DND-41 (cell line): Measurements from ENCODE around the gene GJB4.

Experiments used
- EZH2 ChIP-seq: IDR thresholded peaks from 3 replicates; pipeline ENCODE4 v1.6.1; 2012; ENCODE audit warnings: borderline replicate concordance, low read depth, mild to moderate bottlenecking, moderate library complexity, low read length, inconsistent platforms; ENCODE audit not compliant: severe bottlenecking
- TF ChIP-seq, protein P1 (sequence below): IDR thresholded peaks from 2 replicates; pipeline ENCODE4 v1.5.1; 2012; ENCODE audit warnings: borderline replicate concordance, low read length, moderate library complexity, mild to moderate bottlenecking; ENCODE audit not compliant: poor library complexity, severe bottlenecking; ENCODE audit errors: extremely low read depth

- TF ChIP-seq, protein P1, sequence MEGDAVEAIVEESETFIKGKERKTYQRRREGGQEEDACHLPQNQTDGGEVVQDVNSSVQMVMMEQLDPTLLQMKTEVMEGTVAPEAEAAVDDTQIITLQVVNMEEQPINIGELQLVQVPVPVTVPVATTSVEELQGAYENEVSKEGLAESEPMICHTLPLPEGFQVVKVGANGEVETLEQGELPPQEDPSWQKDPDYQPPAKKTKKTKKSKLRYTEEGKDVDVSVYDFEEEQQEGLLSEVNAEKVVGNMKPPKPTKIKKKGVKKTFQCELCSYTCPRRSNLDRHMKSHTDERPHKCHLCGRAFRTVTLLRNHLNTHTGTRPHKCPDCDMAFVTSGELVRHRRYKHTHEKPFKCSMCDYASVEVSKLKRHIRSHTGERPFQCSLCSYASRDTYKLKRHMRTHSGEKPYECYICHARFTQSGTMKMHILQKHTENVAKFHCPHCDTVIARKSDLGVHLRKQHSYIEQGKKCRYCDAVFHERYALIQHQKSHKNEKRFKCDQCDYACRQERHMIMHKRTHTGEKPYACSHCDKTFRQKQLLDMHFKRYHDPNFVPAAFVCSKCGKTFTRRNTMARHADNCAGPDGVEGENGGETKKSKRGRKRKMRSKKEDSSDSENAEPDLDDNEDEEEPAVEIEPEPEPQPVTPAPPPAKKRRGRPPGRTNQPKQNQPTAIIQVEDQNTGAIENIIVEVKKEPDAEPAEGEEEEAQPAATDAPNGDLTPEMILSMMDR, result no peak
- no peak for TF ChIP-seq EZH2
Observed at GRCh38 chr1:34778381-34778780, 18.8 kb downstream of the GJB4 start.
